Mucosa of descending colon (tissue), 3 donors: Measurements from ENCODE around the gene NDUFA13. TPM values are rescaled to one million over a fixed set of nuclear protein-coding genes. Genes with fewer than 3 reads are reported as not detected.

ENCODE experiments used
- ATAC-seq: fragments of 200-7000 bp; cut with Tn5 transposase; one replicate; pipeline ENCODE4 v1.9.1; 2020; ENCODE audit warnings: mild to moderate bottlenecking, moderate library complexity
- DNase-seq, 3 donors: peaks; one replicate each; pipeline ENCODE4 v3.0.0-alpha.2; 2020
- H3K36me3 ChIP-seq: fragments of 200-600 bp; one replicate; pipeline ENCODE4 v1.8.0; 2021; ENCODE audit warnings: low read depth, mild to moderate bottlenecking
- H3K4me1 ChIP-seq: fragments of 200-600 bp; one replicate; pipeline ENCODE4 v1.8.0; 2021; ENCODE audit warnings: low read depth, mild to moderate bottlenecking
- H3K4me3 ChIP-seq: fragments of 200-600 bp; one replicate; pipeline ENCODE4 v1.8.0; 2021; ENCODE audit warnings: mild to moderate bottlenecking
- H3K9me3 ChIP-seq: fragments of 200-600 bp; one replicate; pipeline ENCODE4 v1.8.0; 2021; ENCODE audit warnings: mild to moderate bottlenecking
- CTCF ChIP-seq: fragments of 200-600 bp; IDR thresholded peaks from one replicate; pipeline ENCODE4 v1.8.0; 2022; ENCODE audit warnings: antibody characterized with exemption, mild to moderate bottlenecking
- intact Hi-C, 2 donors: fragments of 100-400 bp; cut with DNase I in 1 of 2; cut with micrococcal nuclease in 1 of 2; formaldehyde crosslinking; loops; one replicate each; pipeline versions ENCODE4 v1.11.0 to v1.11.1; 2022; cut with DNase I, micrococcal nuclease
- total RNA-seq, 3 donors: library from RNA; stranded (reverse); fragmentation: NEBNext Ultra II Directional in 2 of 3; extraction: Animal tissue kit (Norgen Biotek cat#: 25700) in 2 of 3; gene quantifications; one replicate each; pipeline versions ENCODE4 v1.2.1 to v1.2.4, GENCODE V29; 2021 to 2023
- donor health status: DM: no; HTN: no; CAD: no; lungs with moderate emphysema.
- donor health status: DM: no; HTN: no; CAD: no.
- donor health status: DM: no; HTN: yes; CAD: no.

Gene NDUFA13
- total RNA-seq, 3 donors from 2014 or later, result 347 to 437 (median 348) TPM

GRCh38 chr19:19507354-19507753 lies 8.7 kb upstream of the NDUFA13 start:
- Histone ChIP-seq H3K9me3 (no peaks in the 10 kb centered on the region), H3K4me3 (no peak overlapping the region), H3K36me3 (peaks cover 4% of the 10 kb centered on the region), H3K4me1 (peaks cover 4% of the 10 kb centered on the region)
- DNase-seq, result peak in 1 of 3 donors; percentile 34
- intact Hi-C loops, result no loop called here
- no peak for ATAC-seq
- no peak for TF ChIP-seq CTCF

GRCh38 chr19:19508217-19508616 lies 7.8 kb upstream of the NDUFA13 start:
- H3K4me3 ChIP-seq, result no peak overlapping the region
- ATAC-seq, result peak; percentile 6
- H3K36me3 ChIP-seq, result peaks cover 3% of the 10 kb centered on the region
- TF ChIP-seq CTCF, result no peak
- intact Hi-C loops, result no loop called here
- no peaks in the 10 kb centered on the region for H3K9me3 ChIP-seq
- H3K4me1 ChIP-seq, result peaks cover 6% of the 10 kb centered on the region
- DNase-seq, result peak in 1 of 3 donors; percentile 31

- Histone ChIP-seq H3K9me3 (no peaks in the 10 kb centered on the region), H3K4me3 (no peak overlapping the region), H3K4me1 (peaks cover 6% of the 10 kb centered on the region), H3K36me3 (peaks cover 3% of the 10 kb centered on the region)
- intact Hi-C loops, result no loop called here
- DNase-seq (no peak), ATAC-seq (peak; percentile 7)
- TF ChIP-seq CTCF, result no peak
Measured at GRCh38 chr19:19510432-19510831, 5.6 kb upstream of the NDUFA13 start.

GRCh38 chr19:19513682-19514081 lies 2.3 kb upstream of the NDUFA13 start:
- H3K4me3 ChIP-seq, result no peak overlapping the region
- H3K36me3 ChIP-seq, result no peaks in the 10 kb centered on the region
- no peak for TF ChIP-seq CTCF
- intact Hi-C loops, result no loop called here
- DNase-seq, result peak in 1 of 3 donors; percentile 46
- no peak for ATAC-seq
- no peaks in the 10 kb centered on the region for H3K9me3 ChIP-seq
- peaks cover 19% of the 10 kb centered on the region for H3K4me1 ChIP-seq

GRCh38 chr19:19514215-19514657 lies 1.8 kb upstream of the NDUFA13 start:
- Histone ChIP-seq H3K9me3 (no peaks in the 10 kb centered on the region), H3K36me3 (no peaks in the 10 kb centered on the region), H3K4me1 (peaks cover 19% of the 10 kb centered on the region), H3K4me3 (no peak overlapping the region)
- peak; percentile 50 to 65 (median 64) for DNase-seq
- no peak for TF ChIP-seq CTCF
- no peak for ATAC-seq
- intact Hi-C loops, result no loop called here
